Progenitor cell of endocrine pancreas (in vitro differentiated cells): Measurements from ENCODE around the gene CSNK2A2. TPM values are rescaled to one million over a fixed set of nuclear protein-coding genes. Genes with fewer than 3 reads are reported as not detected.

Source experiments
- DNase-seq: peaks from one replicate; pipeline ENCODE4 v3.0.0; 2021; ENCODE audit warnings: low spot score; ENCODE audit not compliant: unreplicated experiment
- H3K27ac Mint-ChIP-seq: 2 replicates; pipeline ENCODE4 v1.8.0; 2021; ENCODE audit warnings: mild to moderate bottlenecking, moderate library complexity, mixed read lengths
- H3K27me3 Mint-ChIP-seq: 2 replicates; pipeline ENCODE4 v1.8.0; 2021; ENCODE audit warnings: mixed read lengths
- H3K36me3 Mint-ChIP-seq: 2 replicates; pipeline ENCODE4 v1.8.0; 2022; ENCODE audit warnings: mixed read lengths; ENCODE audit not compliant: insufficient read depth
- H3K4me1 Mint-ChIP-seq: 2 replicates; pipeline ENCODE4 v1.8.0; 2021; ENCODE audit warnings: low read depth, mixed read lengths
- H3K4me3 Mint-ChIP-seq: 2 replicates; pipeline ENCODE4 v1.8.0; 2021; ENCODE audit warnings: low read depth, mild to moderate bottlenecking, moderate library complexity, mixed read lengths
- H3K9me3 Mint-ChIP-seq: 2 replicates; pipeline ENCODE4 v1.8.0; 2021; ENCODE audit warnings: low read depth, mixed read lengths
- CTCF ChIP-seq: fragments of 200-600 bp; sonication (generic); IDR thresholded peaks from one replicate; pipeline ENCODE4 v1.5.0; 2021; ENCODE audit warnings: antibody characterized with exemption, mild to moderate bottlenecking; ENCODE audit not compliant: unreplicated experiment
- total RNA-seq: library from RNA; stranded (reverse); gene quantifications from 2 replicates; pipeline ENCODE4 v1.2.1, GENCODE V29; 2021

Gene CSNK2A2
- total RNA-seq, 1 donor from 2014 or later, result 99.9 TPM

GRCh38 chr16:58157239-58157638, 40.7 kb downstream of the CSNK2A2 start:
- no peaks in the 10 kb centered on the region for H3K27me3 Mint-ChIP-seq
- peaks cover 4% of the 10 kb centered on the region for H3K36me3 Mint-ChIP-seq
- H3K9me3 Mint-ChIP-seq, result no peaks in the 10 kb centered on the region
- no peak for TF ChIP-seq CTCF
- H3K27ac Mint-ChIP-seq, result no peak overlapping the region
- DNase-seq, result no peak
- H3K4me3 Mint-ChIP-seq, result no peak overlapping the region
- no peaks in the 10 kb centered on the region for H3K4me1 Mint-ChIP-seq

- Mint-ChIP-seq H3K27ac (no peak overlapping the region), H3K27me3 (no peaks in the 10 kb centered on the region), H3K9me3 (no peaks in the 10 kb centered on the region), H3K36me3 (peaks cover 1% of the 10 kb centered on the region), H3K4me1 (no peaks in the 10 kb centered on the region), H3K4me3 (no peak overlapping the region)
- no peak for TF ChIP-seq CTCF
- DNase-seq, result no peak
Observed at GRCh38 chr16:58155839-58156238, 42.1 kb downstream of the CSNK2A2 start.

GRCh38 chr16:58154345-58154744, 43.6 kb downstream of the CSNK2A2 start:
- no peak for TF ChIP-seq CTCF
- Mint-ChIP-seq H3K4me1 (no peaks in the 10 kb centered on the region), H3K27ac (no peak overlapping the region), H3K4me3 (no peak overlapping the region), H3K36me3 (peaks cover 1% of the 10 kb centered on the region), H3K27me3 (no peaks in the 10 kb centered on the region), H3K9me3 (no peaks in the 10 kb centered on the region)
- no peak for DNase-seq

GRCh38 chr16:58152246-58152868, 45.5 kb downstream of the CSNK2A2 start:
- Mint-ChIP-seq H3K4me1 (no peaks in the 10 kb centered on the region), H3K27me3 (no peaks in the 10 kb centered on the region), H3K9me3 (no peaks in the 10 kb centered on the region), H3K4me3 (no peak overlapping the region), H3K27ac (no peak overlapping the region), H3K36me3 (peaks cover 1% of the 10 kb centered on the region)
- TF ChIP-seq CTCF, result no peak
- no peak for DNase-seq

GRCh38 chr16:58148526-58148925, 49.4 kb downstream of the CSNK2A2 start:
- no peaks in the 10 kb centered on the region for H3K4me1 Mint-ChIP-seq
- H3K9me3 Mint-ChIP-seq, result no peaks in the 10 kb centered on the region
- peaks cover 13% of the 10 kb centered on the region for H3K27me3 Mint-ChIP-seq
- H3K27ac Mint-ChIP-seq, result no peak overlapping the region
- no peak overlapping the region for H3K4me3 Mint-ChIP-seq
- H3K36me3 Mint-ChIP-seq, result no peaks in the 10 kb centered on the region
- TF ChIP-seq CTCF, result no peak
- DNase-seq, result no peak
